Measurements from ENCODE around the gene KCNQ1.

KCNQ1 gene

GRCh38 chr11:2708757-2709281 lies 264.0 kb downstream of the KCNQ1 start:
- no peak for DNase-seq

GRCh38 chr11:2709429-2709828 lies 264.6 kb downstream of the KCNQ1 start:
- no peak for DNase-seq

DNA sequence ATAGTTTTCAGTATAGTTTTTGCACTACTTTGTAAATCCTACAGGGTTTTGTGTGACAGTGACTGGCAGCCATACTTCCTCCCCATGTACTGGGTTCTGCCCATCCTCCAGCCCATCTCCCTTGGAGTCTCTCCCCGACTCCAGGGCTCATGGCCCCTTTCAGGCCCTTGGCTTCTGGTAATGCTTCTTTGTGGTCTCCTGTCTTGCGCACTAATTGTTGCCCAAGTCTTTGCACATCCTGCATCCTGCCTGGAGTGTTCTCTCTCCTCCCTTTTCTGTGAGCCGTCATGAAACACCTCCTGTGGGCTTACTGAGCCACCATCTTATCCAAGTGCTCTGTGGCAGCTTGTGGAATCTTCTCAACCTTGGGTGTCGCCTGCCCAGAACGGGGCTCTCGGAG lies 266.4 kb downstream of the KCNQ1 start:
- DNase-seq, result no peak

GRCh38 chr11:2713094-2713493 lies 268.3 kb downstream of the KCNQ1 start:
- no peak for DNase-seq

DNA sequence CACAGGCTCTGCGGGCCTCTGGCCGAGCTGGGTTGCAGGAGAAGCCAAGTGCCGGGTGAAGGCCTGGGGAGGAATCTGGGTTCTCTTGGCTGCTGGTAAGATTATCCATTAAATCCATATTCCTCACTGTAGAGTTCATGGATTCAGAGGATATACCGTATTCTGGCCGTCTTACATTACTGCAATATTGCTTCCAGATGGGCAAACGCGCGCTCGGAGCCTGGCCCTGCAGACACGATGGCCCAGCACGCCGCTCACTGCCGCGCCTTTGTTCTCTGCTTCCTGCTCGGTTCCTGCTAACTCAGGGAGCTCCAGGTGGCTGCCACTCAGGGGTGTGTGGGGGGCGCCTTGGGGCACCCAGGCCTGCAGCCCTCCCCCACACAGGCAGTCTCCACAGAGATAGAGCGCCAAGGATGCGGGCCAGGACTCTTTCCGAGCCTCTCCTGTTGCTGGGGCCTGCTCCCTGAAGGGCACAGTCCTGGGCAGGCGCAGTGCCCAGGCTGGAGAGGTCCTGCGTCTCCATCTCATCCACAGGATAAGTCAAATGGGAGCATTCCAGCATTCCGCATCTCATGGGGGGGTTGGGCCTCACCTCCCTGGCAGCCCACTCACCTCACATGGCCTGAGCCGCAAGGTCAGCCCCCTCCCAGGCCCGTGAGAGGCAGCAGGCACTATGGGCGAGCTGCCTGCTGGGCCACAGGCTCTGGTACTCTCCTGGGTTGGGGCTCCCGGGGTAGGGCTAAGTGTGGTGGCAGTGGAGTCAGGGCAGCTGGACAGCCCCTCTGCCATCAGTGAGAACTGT lies 269.1 kb downstream of the KCNQ1 start:
- DNase-seq, result no peak

GRCh38 chr11:2714463-2714800 lies 269.6 kb downstream of the KCNQ1 start:
- no peak for DNase-seq

DNA sequence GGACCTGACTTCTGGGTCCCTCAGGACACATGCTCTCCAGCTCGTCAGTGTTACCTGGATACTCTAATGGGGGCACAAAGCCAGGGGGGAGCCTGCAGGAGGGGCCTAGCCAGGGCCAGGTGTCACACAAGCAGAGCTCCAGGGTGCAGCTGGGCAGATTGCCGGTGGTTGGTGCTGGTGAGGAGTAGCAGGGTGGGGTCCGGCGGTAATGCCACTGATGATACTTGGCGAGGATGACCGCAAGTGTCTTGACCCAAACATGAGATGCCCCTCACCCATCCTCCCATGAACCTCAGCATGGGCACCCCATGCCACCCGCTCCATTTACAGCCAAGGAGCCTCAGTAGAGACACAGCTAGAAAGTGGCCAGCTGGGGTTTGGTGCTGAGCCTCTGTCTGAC lies 270.1 kb downstream of the KCNQ1 start:
- DNase-seq, result no peak

DNA sequence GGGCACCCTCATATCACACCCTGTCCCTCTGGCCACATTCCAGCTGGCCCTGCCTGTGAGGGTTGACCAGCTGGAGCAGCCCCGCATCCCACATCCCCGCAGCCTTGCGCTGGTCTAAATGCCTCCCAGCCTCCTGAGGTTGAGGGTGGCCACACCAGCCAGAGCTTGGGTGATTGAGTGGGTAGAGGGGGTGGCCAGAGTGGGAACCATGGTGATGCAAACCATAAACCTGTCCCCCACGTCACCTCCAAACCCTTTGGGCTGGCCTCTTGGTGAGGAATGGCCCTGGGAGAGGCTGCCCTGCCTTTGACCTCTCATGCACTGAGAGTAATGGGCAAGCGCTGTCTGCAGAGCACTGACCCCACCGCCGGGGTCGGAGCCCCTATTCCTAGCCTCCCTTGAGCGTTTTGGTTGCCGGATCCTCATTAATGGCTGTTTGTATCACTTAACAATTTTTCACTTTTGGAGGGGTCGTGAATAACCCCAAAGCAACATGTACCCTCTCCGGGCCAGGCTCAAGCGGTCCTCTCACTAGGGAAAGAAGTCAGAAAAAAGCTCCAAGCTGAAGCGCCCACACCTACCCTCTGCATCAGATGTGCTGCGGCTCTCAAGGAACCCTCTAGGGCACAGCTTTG lies 271.0 kb downstream of the KCNQ1 start:
- no peak for DNase-seq

DNA sequence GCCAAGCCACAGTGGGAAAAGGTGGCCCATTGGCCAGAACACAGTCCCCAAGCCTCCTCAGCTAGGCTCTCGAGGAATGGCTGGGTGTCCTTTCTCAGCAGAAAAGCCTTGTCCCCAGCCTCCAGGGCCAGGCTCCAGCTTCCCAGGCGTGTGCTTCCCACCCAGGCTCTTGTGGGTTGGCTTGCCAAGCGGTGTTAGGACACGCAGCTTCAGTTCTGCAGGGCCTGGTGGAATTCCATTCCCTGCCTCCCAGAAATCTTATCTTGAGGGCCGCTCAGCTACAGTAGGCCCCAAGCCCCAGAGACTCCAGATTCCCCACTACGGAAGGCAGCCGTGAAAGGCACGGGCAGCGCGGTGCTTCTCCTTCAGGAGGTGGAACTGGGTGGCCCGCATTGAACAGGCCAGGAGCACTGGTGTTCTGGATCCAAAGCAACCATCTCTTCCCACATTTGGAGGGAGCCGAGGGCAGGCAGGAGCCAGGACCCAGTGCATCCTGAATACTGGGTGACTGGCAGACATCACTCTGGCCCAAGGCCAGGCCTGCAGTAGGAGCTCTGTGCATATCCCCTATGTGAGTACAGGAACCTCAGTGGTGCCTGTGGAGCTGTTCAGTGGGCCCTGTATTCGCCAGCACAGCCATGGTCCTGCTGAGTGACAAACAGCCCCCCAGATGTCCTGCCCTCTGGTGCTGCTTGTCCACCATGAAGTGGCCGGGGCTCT lies 271.7 kb downstream of the KCNQ1 start:
- no peak for DNase-seq

DNA sequence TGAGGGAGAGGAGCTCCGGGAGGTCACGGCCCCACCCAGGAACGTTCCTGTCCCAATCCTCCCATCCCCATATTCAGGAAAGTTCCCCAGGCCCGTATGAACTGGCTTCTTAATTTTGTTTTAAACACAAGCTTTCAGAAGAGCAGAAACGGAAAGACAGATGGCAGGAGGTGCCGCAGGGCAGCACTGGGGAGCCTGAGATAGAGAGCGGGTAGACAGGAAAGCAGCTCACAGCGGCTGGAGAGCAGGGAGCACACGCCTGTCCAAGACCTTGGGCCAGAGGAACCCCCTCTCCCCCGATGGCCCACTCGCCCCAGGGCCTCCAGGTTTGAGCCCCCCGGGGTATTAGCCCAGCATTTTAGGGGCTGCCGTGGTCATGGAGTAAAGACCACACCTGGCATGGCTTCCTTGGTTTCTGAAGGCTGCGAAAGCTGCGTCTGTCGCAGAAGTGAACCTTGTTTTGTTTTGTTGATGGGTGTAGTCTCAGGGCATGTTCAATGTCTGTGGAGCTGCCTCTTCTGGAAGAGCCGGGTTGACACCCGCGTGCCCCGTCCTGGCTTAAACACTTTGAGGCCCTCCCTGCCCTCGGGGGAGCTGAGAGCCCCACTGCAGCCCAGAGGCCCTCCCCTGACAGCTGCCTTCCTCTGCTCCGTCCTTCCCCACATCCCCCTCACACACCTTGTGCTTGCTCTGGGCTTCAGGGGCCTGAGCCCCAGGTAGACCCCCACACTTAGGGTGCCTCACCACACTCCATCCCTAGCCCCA lies 272.9 kb downstream of the KCNQ1 start:
- no peak for DNase-seq

GRCh38 chr11:2718817-2719438 lies 274.1 kb downstream of the KCNQ1 start:
- DNase-seq, result no peak

DNA sequence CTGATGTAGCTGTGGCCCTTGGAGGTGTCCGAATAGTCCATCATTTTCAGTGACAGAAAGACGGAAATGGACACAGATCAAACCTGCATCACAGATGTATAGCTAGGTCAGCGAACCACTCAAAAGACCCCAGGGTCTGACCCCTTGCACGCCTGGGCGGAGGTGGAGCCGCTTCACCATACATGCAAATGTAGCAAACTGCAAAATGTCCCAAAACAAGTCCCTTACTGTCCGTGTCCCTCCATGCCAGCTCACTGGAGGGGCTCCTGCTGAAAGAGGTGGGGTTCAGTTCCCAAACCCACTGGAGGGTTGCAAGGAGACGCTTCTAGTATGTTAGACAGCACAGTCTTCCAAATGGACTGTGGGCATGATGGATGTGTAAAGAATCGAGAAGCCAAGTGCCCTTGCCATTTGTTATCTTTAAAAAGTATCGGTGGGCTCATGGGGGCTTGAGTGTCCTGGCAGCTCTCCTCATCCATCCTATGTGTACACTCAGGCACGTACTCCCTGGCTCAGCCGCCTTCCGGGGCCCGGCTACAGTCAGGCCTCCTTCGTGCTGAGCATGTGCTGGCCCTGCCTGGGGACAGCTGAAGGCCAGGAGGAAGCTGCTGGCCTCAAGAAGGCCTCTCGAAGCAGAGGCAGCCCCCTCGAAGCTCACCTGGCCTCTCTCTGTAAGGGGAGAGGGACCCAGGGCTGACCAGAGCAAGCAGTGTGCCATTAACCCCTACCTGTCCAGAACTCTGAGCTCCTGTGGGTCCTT lies 275.2 kb downstream of the KCNQ1 start:
- DNase-seq, result no peak

DNA sequence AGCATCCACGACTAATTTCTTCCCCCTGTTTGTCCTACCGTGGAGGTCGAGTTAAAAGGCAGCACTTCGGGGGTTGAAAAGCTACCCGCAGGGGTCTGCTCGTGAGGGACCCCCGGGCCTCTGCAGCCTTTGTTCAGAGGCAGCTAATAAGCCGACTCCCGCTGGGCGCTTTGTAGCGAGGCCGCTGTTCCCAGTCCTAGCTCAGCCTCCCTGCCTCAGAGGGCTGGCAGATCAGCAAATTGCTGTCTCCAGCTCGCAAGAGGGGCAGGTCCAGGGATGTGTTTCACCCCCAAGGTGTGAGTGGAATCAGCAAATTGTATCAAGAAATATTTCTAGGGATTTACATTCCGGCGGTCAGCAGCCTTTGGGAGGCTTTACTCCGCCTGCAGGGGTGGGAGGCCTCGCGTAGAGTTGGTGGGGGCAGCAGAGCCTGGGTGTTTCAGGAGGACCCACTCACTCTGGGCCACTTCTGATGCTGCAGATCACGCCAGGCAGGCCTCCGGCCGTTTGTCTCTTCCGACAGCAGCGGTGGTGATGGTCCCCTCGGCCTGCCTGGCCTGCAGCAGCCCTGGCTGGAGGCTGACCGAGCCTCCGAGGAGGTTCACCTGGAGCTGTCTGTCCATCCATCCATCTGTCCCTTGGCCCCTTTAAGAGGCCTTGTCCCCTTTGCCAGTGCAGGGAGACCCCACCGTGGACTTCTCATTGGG lies 276.6 kb downstream of the KCNQ1 start:
- DNase-seq, result no peak

DNA sequence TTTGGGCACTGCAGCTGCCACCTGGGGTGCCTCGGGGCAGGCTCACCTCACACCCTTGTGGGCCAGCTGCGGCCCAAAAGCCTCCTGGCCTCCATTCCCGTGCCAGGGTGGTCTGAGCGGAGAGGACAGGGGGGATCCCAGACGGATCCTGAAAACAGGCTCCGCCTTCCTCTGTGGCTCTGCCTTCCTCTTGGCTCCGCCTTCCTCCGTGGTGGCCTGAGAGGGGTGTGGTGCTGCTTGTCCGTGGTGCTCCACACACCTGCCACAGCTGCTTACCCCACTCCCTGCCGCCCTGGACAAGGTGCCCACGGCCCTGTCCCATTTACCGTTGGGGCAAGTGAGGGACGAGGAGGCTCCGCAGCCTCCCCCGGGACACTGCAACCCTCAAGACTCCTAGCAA lies 278.1 kb downstream of the KCNQ1 start:
- no peak for DNase-seq

GRCh38 chr11:2724104-2724503 lies 279.3 kb downstream of the KCNQ1 start:
- DNase-seq, result no peak

- no peak for DNase-seq
These were observed 280.0 kb downstream of the KCNQ1 start for GRCh38 chr11:2724653-2725367.

DNA sequence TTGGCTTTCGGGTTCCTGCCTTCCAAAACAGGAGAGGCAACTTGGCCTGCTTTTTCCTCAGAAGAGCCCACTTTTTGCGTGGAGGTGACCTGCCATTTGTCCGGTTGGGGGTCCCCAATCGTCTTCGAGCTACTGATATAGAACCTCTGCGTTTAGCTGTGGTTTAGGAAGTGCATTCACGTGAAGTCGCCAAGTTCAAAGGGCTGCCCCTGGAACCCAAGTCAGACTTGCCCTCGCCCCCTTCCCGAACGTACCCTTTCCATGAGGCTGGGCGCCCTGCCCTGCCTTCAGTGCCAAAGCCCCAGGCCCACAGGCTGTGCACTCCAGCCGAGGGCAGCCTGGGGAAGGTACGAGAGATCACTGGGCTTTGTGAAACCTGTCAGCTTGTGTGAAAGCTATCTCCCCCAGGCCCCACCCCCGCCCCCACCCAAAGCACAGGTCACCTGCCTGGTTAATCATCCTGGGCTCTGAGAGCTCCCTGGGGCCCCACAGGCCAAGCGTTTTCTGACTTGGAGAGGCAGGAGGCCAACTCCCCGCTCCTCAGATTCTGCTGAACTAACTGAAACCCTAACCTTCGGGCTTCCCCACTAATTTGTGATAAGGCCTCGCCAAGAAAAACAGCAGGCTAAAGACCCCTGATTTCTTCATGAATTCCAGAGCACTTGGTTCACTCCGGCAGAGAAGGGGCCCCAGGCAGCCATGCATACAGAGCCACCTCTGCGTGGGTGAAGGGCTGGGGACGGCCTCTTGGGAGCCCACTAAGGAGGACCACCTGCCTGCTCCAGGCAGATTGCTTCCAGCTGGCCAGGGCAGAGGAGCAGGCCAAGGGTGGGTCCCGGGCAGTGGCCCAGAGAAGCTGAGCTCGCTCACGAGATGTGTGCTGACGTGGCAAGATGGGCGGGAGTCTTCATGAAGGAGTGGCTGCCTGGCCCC lies 280.8 kb downstream of the KCNQ1 start:
- no peak for DNase-seq

DNA sequence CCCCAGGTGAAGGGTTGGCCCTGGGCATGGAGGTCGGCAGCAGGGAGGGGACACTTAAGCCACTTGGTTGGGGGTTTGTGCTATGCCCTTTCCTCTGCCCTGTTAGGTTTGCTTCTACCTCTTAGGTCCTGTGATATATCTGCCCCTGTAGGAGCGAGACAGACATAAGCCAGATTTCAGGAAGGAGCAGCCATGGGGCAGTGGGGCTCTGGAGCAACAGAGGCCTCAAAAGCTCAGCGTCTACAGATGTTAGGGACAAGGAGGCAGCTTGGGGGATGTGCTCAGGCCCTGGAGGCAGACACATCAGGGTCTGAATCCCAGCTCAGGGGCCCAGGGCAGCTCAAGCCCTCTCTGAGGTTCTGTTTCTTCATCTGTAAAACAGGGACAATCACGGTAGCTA lies 282.2 kb downstream of the KCNQ1 start:
- no peak for DNase-seq

DNA sequence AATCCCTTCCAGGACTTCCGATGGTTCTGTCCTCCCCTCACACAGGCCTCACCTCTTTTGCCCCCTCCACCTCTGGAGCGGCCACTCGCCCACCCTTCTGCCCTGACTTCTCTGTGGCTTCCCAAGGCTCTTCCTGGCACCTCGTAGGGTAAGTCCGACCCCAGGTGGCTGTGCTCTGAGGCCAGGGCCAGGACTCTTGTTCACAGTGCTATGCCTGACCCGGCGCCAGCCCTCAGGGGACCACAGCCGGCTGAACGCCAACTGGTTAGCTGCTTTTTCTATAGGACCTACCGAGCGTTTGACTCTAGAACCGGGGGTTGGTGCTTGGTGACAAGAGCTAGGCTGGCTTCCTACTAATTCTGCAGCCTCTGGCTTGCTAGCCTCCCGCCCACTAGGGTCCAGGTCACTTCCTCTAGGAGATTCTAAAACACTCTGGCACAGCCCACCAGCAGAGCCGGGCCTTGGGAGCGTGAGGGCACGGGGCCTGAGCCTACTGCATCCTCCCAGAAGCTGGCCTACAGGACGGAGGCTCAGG lies 283.4 kb downstream of the KCNQ1 start:
- DNase-seq, result no peak

Data from activated effector memory CD4-positive, alpha-beta T cell treated with Interleukin-2 at 50 U/mL for 16 hours (primary cell).